ENCODE data around the gene KIF9.

GRCh38 chr3:47247131-47248064 lies 35.2 kb downstream of the KIF9 start:
- no peak for TF ChIP-seq POLR2A (IDR thresholded peaks at IDR 0.05)
- no peak for TF ChIP-seq CTCF (IDR thresholded peaks at IDR 0.05)
- no peak for TF ChIP-seq EP300 (IDR thresholded peaks at IDR 0.05)

Data from sigmoid colon (tissue), 4 donors.